Adrenal gland (tissue), 12 donors: ENCODE measurements around the gene ANKRD11. TPM values are rescaled to one million over a fixed set of nuclear protein-coding genes. Genes with fewer than 3 reads are reported as not detected.

Source experiments
- DNase-seq, 7 donors: peaks; one replicate each; pipeline ENCODE4 v3.0.0-alpha.2; 2019 to 2020
- H3K27ac ChIP-seq, 5 donors: fragments of 200-600 bp; sonication (generic) in 4 of 5; 1 replicate in 3 of 5; 2 replicates in 2 of 5; pipeline versions ENCODE4 v1.5.1 to v1.8.0; 2016 to 2020; ENCODE audit warnings: mild to moderate bottlenecking in 1 of 5
- H3K27me3 ChIP-seq: fragments of 200-600 bp; 2 replicates; pipeline ENCODE4 v1.8.0; 2021
- H3K36me3 ChIP-seq, 2 donors: fragments of 200-600 bp; replicated peaks in 1 of 2; 1 replicate in 1 of 2; 2 replicates in 1 of 2; pipeline versions ENCODE4 v1.5.1 to v1.8.0; 2018 to 2022
- H3K4me1 ChIP-seq, 2 donors: fragments of 200-600 bp; replicated peaks in 1 of 2; 1 replicate in 1 of 2; 2 replicates in 1 of 2; pipeline versions ENCODE4 v1.5.1 to v1.8.0; 2018 to 2021
- H3K4me3 ChIP-seq, 4 donors: fragments of 200-600 bp; sonication (generic) in 3 of 4; one replicate each; pipeline ENCODE4 v1.5.1; 2016 to 2018
- H3K9me3 ChIP-seq, 3 donors: fragments of 200-600 bp; sonication (generic) in 1 of 3; replicated peaks in 1 of 3; 1 replicate in 2 of 3; 2 replicates in 1 of 3; pipeline versions ENCODE4 v1.5.1 to v1.8.0; 2016 to 2021
- POLR2A ChIP-seq, 2 donors: fragments of 450-650 bp; IDR thresholded peaks; one replicate each; pipeline ENCODE4 v1.6.1; 2017; ENCODE audit warnings: antibody characterized with exemption in 2 of 2, mild to moderate bottlenecking in 2 of 2, moderate library complexity in 1 of 2
- WGBS, 4 donors: extraction: QIAGEN DNeasy Blood & Tissue Kit in 2 of 4; methylation state at CpG; one replicate each; pipeline versions ENCODE4 v1.1.5 to v1.1.7; 2013 to 2017; 5-methylcytosine and 5-hydroxymethylcytosine counted together
- intact Hi-C, 2 donors: fragments of 100-400 bp; cut with DNase I; formaldehyde crosslinking; loops; one replicate each; pipeline versions ENCODE4 v1.14.1 to v1.15.0; 2022 to 2023
- polyA plus RNA-seq, 3 donors: library from polyadenylated mRNA; stranded (reverse); fragments of 200-250 nt in 2 of 3; fragments of 350-450 nt in 1 of 3; fragmentation: Illumina TruSeq in 1 of 3; extraction: RNeasy Lipid Tissue Mini Kit (QIAGEN cat#74804) in 1 of 3; gene quantifications; one replicate each; pipeline ENCODE4 v1.2.3, GENCODE V29; 2013 to 2014
- total RNA-seq, 9 donors: library from RNA; depleted of rRNA in 4 of 9; stranded (reverse); fragments of >200 nt in 4 of 9; fragments of 120-200 nt in 1 of 9; fragmentation: NEBNext Ultra II Directional in 1 of 9; extraction: Animal tissue kit (Norgen Biotek cat#: 25700) in 1 of 9; gene quantifications; one replicate each; pipeline versions ENCODE4 v1.1.0 to v1.2.4, GENCODE V29; 2013 to 2023
- TF ChIP-seq, protein P1 (sequence below), 6 experiments: fragments of 450-650 bp in 4 of 6; fragments of 200-600 bp in 2 of 6; sonication (generic) in 1 of 6; IDR thresholded peaks; 1 replicate in 5 of 6; 2 replicates in 1 of 6; pipeline versions ENCODE4 v1.5.1 to v1.8.0; 2016 to 2021; ENCODE audit warnings: antibody characterized with exemption in 6 of 6, mild to moderate bottlenecking in 2 of 6, moderate library complexity in 1 of 6
- donor health status: healthy with polysubstance abuse.
- donor health status: Bipolar disorder and iron deficiency.
- donor health status: DM: yes; HTN: yes; CAD: no.
- donor health status: DM: no; HTN: no; CAD: no.
- donor health status: DM: no; HTN: no; CAD: no.
- donor health status: DM: yes; HTN: yes; CAD: no.

ANKRD11 gene
- total and polyA plus RNA-seq, 12 donors: 29.7 to 127 (median 80.1) TPM

- H3K4me1 ChIP-seq: no peaks in the 10 kb centered on the region
- H3K9me3 ChIP-seq: no peaks in the 10 kb centered on the region
- no peaks in the 10 kb centered on the region for H3K27me3 ChIP-seq
- TF ChIP-seq, protein P1, sequence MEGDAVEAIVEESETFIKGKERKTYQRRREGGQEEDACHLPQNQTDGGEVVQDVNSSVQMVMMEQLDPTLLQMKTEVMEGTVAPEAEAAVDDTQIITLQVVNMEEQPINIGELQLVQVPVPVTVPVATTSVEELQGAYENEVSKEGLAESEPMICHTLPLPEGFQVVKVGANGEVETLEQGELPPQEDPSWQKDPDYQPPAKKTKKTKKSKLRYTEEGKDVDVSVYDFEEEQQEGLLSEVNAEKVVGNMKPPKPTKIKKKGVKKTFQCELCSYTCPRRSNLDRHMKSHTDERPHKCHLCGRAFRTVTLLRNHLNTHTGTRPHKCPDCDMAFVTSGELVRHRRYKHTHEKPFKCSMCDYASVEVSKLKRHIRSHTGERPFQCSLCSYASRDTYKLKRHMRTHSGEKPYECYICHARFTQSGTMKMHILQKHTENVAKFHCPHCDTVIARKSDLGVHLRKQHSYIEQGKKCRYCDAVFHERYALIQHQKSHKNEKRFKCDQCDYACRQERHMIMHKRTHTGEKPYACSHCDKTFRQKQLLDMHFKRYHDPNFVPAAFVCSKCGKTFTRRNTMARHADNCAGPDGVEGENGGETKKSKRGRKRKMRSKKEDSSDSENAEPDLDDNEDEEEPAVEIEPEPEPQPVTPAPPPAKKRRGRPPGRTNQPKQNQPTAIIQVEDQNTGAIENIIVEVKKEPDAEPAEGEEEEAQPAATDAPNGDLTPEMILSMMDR (IDR thresholded peaks at IDR 0.05): no peak
- TF ChIP-seq POLR2A (IDR thresholded peaks at IDR 0.05): no peak
- no peak overlapping the region for H3K4me3 ChIP-seq
- 90 to 94% (median 93%) methylated on average over 28 to 37 of the region's 37 CpGs for WGBS, 4 donors
- intact Hi-C loops: no loop called here
- no peak for DNase-seq
- no peak overlapping the region for H3K27ac ChIP-seq
- H3K36me3 ChIP-seq: peaks cover 0 to 93% of the 10 kb centered on the region in 2 donors
Observed at GRCh38 chr16:89530401-89531381, 40.3 kb upstream of the ANKRD11 start.

- Histone ChIP-seq H3K9me3 (no peaks in the 10 kb centered on the region), H3K27me3 (no peaks in the 10 kb centered on the region), H3K36me3 (peaks cover 0 to 93% of the 10 kb centered on the region in 2 donors), H3K27ac (no peak overlapping the region), H3K4me3 (no peak overlapping the region), H3K4me1 (no peaks in the 10 kb centered on the region)
- intact Hi-C loops: no loop called here
- TF ChIP-seq, protein P1 (IDR thresholded peaks at IDR 0.05): no peak
- no peak for TF ChIP-seq POLR2A (IDR thresholded peaks at IDR 0.05)
- 88 to 95% (median 90%) methylated on average over 16 of the region's 16 CpGs for WGBS, 4 donors
- no peak for DNase-seq
Observed at GRCh38 chr16:89529097-89529496, 38.7 kb upstream of the ANKRD11 start.

DNA sequence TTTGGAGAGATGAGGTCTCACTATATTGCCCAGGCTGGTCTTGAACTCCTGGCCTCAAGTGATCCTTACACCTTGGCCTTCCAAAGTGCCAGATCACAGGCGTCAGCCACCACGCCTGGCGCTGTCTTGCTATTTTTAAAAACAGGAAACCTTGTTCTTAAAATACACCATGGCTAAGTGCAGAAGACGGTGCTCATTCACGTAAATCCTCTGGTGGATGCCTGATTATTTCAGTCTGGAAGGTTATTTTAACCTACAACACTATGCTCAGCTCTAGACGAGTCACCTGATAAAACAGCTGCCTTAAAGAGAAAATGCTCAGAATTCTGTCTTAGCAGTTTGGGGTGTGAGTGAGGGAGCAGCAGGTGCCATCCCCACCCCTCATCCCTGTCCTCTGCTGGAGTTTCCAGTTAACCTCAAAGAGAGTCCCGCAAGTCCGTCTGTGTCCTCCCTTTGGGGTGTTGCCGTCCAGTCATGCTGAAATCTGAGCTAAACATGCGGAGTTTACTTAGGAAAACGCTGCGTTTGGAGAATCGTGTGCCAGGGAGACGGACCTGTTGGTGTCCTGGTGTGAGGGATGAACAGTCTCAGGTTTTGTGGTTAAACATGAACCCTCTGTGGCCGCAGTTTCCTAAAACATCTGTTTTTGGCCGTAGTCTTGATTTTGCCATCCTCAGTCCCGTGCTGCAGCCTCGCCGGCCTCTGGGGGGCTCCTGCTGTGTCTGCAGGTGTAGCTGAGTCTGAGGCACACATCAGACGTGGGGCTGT is 35.0 kb upstream of the ANKRD11 start:
- Histone ChIP-seq H3K36me3 (peaks cover 0 to 87% of the 10 kb centered on the region in 2 donors), H3K27me3 (no peaks in the 10 kb centered on the region), H3K4me1 (no peaks in the 10 kb centered on the region), H3K9me3 (no peaks in the 10 kb centered on the region), H3K4me3 (no peak overlapping the region), H3K27ac (no peak overlapping the region)
- DNase-seq: no peak
- TF ChIP-seq POLR2A (IDR thresholded peaks at IDR 0.05): no peak
- TF ChIP-seq, protein P1 (IDR thresholded peaks at IDR 0.05): no peak
- intact Hi-C loops: no loop called here
- 75 to 84% (median 81%) methylated on average over 20 of the region's 20 CpGs for WGBS, 4 donors
